Activated CD4-positive, alpha-beta T cell treated with anti-CD3 and anti-CD28 coated beads, Interleukin-2, amount 10 ng/mL, durations not matched to agents 7 days and 5 days (primary cell): Measurements from ENCODE around the gene PHKA1. TPM values are rescaled to one million over a fixed set of nuclear protein-coding genes. Genes with fewer than 3 reads are reported as not detected.

Source experiments
- CTCF ChIA-PET: fragments of 350-600 bp; sonication (Branson Sonifier 250); formaldehyde crosslinking; loops from one replicate; lab custom pipeline; 2021; ENCODE audit warnings: antibody characterized with exemption; lab: Charles Lee
- POLR2A ChIA-PET: fragments of 350-600 bp; sonication (Branson Sonifier 250); formaldehyde crosslinking; loops from one replicate; lab custom pipeline; 2021; ENCODE audit warnings: antibody characterized with exemption; lab: Charles Lee
- DNase-seq: peaks from one replicate; pipeline ENCODE4 v3.0.0-alpha.2; 2020
- H3K27ac Mint-ChIP-seq: one replicate; pipeline ENCODE4 v1.8.0; 2021; ENCODE audit warnings: mild to moderate bottlenecking, moderate library complexity, mixed read lengths
- H3K27me3 Mint-ChIP-seq: one replicate; pipeline ENCODE4 v1.8.0; 2021; ENCODE audit warnings: mixed read lengths
- H3K36me3 Mint-ChIP-seq: one replicate; pipeline ENCODE4 v1.8.0; 2021; ENCODE audit warnings: low read depth, mixed read lengths
- H3K4me1 Mint-ChIP-seq: one replicate; pipeline ENCODE4 v1.8.0; 2021; ENCODE audit warnings: mixed read lengths
- H3K4me3 Mint-ChIP-seq: one replicate; pipeline ENCODE4 v1.8.0; 2021; ENCODE audit warnings: mild to moderate bottlenecking, moderate library complexity, mixed read lengths
- H3K9me3 Mint-ChIP-seq: one replicate; pipeline ENCODE4 v1.8.0; 2021; ENCODE audit warnings: mixed read lengths
- total RNA-seq, 2 experiments: library from RNA; stranded (reverse); gene quantifications; one replicate each; pipeline ENCODE4 v1.2.3, GENCODE V29; 2021

PHKA1 gene
- total RNA-seq, 2 experiments from 2014 or later: 0.60 to 0.87 TPM

DNA sequence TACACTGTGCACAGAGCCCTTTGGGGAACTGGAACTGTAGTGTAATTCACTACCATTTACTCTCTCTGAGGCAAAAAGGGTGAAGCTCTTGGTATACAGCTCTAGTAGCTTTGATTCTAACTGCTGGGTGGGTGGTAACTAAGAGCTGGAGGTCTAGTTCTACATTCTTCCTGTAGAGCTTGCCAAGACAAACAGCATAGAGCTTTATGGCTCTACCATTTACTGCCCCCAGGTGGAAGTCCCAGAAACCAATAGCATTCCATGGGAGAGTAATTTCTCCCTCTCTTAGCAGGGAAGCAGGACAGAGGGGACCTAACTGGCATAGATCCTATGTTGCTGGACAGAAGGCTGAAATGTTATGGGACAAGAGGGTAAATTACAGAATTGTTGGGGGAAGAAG, 168.1 kb downstream of the PHKA1 start:
- Mint-ChIP-seq H3K27me3 (no peaks in the 10 kb centered on the region), H3K4me3 (no peak overlapping the region), H3K36me3 (peaks cover 20% of the 10 kb centered on the region), H3K9me3 (no peaks in the 10 kb centered on the region), H3K4me1 (peaks cover 2% of the 10 kb centered on the region), H3K27ac (no peak overlapping the region)
- ChIA-PET CTCF (no interaction called here), POLR2A (no interaction called here)
- no peak for DNase-seq

DNA sequence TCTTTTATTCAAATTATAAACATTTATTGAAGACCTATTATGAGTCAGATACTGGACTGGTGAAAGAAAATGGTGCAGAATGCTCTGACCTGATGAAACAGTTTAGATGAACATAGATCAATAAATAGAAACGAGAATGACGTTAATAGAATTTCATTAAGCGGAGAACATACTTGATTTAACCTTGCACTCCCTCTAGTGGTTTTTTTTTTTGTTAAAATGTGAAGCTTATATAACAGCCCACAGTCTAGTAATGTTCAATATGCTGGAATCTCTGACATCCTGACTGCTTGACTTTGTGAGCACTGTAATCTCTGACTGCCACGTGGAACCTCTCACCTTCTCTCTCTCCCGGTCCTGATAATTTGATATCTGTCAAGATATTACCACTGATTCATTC, 173.8 kb downstream of the PHKA1 start:
- CTCF ChIA-PET: interaction anchor here (1.5 kb wide), 1 partner anchor 13 kb away, joined by 5 read pairs; no protein-coding TSS in a partner anchor
- DNase-seq: no peak

DNA sequence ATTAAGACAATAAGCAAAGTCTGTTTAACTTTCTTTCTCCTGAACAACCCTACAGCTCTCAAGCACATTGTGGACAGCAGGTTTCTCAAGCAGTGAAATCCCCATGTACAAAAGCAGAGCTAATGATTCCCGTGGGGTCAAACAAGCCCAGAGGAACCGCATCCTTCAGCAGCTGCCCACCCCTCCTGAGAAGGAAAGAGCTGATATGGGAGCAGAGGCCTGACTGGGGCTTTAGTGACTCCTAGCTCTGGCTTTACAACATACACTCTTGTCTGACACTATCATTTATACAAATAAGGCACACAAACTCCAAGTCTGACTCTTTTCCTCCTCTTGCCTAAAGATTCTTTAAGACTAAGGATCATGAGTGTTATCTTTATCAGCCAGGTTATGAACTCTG, 174.3 kb downstream of the PHKA1 start:
- ChIA-PET POLR2A (interaction anchor here (0.6 to 1.2 kb wide), 2 partner anchors 263 to 295 kb away, joined by 3 to 5 read pairs; partner anchors contain the start of gene RPS4X), CTCF (interaction anchor here (0.6 to 1.5 kb wide), 3 partner anchors 12 to 295 kb away, joined by 4 to 5 read pairs (median 5); no protein-coding TSS in a partner anchor)
- no peak overlapping the region for H3K4me3 Mint-ChIP-seq
- H3K9me3 Mint-ChIP-seq: no peaks in the 10 kb centered on the region
- no peak overlapping the region for H3K27ac Mint-ChIP-seq
- no peak for DNase-seq
- H3K27me3 Mint-ChIP-seq: no peaks in the 10 kb centered on the region
- H3K4me1 Mint-ChIP-seq: peaks cover 2% of the 10 kb centered on the region
- peaks cover 5% of the 10 kb centered on the region for H3K36me3 Mint-ChIP-seq

More for the DNA sequence above, 173.8 kb downstream of the PHKA1 start:
- Mint-ChIP-seq H3K4me3 (no peak overlapping the region), H3K27me3 (no peaks in the 10 kb centered on the region), H3K4me1 (peaks cover 2% of the 10 kb centered on the region), H3K9me3 (no peaks in the 10 kb centered on the region), H3K27ac (no peak overlapping the region), H3K36me3 (peaks cover 7% of the 10 kb centered on the region)
- POLR2A ChIA-PET: interaction anchor here (0.6 to 1.2 kb wide), 2 partner anchors 263 to 296 kb away, joined by 3 to 5 read pairs; partner anchors contain the start of gene RPS4X

DNA sequence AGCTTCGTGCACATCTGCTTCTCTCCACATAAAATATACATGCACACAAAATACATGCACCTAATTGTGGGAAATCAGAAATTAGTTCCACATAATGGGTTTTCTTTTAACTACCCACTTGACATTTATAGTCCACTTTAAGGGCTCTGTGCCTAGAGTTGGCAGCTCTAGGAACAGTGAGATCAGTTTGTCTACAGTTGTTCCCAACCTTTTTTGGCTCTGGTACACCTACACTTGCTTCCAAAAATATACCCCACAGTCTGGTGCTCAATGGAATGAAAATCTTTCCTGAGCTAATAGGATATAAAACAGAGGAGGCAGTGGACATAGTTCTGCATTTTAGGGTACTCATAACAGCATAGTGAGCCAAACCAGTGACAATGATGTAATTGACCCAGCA, 177.6 kb downstream of the PHKA1 start:
- H3K4me1 Mint-ChIP-seq: no peaks in the 10 kb centered on the region
- no peak for DNase-seq
- no peaks in the 10 kb centered on the region for H3K27me3 Mint-ChIP-seq
- no peak overlapping the region for H3K27ac Mint-ChIP-seq
- H3K4me3 Mint-ChIP-seq: no peak overlapping the region
- no peaks in the 10 kb centered on the region for H3K9me3 Mint-ChIP-seq
- POLR2A ChIA-PET: no interaction called here
- H3K36me3 Mint-ChIP-seq: no peaks in the 10 kb centered on the region
- CTCF ChIA-PET: no interaction called here

DNA sequence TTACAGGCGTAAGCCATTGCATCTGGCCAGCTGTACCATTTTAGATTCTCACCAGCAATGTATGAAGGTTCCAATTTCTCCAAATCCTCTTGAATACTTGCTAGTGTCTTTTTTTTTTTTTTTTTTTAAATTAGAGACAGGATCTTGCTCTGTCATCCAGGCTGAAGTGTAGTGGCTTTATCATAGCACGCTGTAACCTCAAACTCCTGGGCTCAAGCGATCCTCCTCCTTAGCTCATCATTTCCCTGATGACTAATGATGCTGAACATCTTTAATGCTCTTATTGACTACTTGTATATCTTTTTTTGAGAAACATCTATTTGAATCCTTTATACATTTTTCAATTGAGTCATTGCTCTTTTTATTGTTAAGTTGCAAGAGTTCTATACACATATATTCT, 181.7 kb downstream of the PHKA1 start:
- H3K36me3 Mint-ChIP-seq: peaks cover 10% of the 10 kb centered on the region
- ChIA-PET CTCF (no interaction called here), POLR2A (no interaction called here)
- no peak overlapping the region for H3K4me3 Mint-ChIP-seq
- peaks cover 7% of the 10 kb centered on the region for H3K9me3 Mint-ChIP-seq
- H3K4me1 Mint-ChIP-seq: peaks cover 2% of the 10 kb centered on the region
- no peaks in the 10 kb centered on the region for H3K27me3 Mint-ChIP-seq
- no peak overlapping the region for H3K27ac Mint-ChIP-seq
- no peak for DNase-seq

Other genes with a start within 250 kb of the PHKA1 start
- 10 to 100 TPM; 22.2 to 24.6 TPM for gene HDAC8, start 141.5 kb downstream of the PHKA1 start, total RNA-seq
- under 1 TPM in 1 of 2 experiments, not detected in 1; 0.12 TPM for gene DMRTC1B, start 62.6 kb upstream of the PHKA1 start, total RNA-seq
- not detected for gene FAM236B, start 68.4 kb upstream of the PHKA1 start, total RNA-seq
- not detected for gene FAM236D, start 93.9 kb upstream of the PHKA1 start, total RNA-seq
- gene FAM236C, start 198.3 kb upstream of the PHKA1 start, total RNA-seq: not detected
- not detected for gene FAM236A, start 223.9 kb upstream of the PHKA1 start, total RNA-seq
- gene DMRTC1, start 229.5 kb upstream of the PHKA1 start, total RNA-seq: under 1 TPM in 1 of 2 experiments, not detected in 1; 0.12 TPM